Astrocyte of the cerebellum (primary cell): ENCODE results near the gene PRG2.
A peak's percentile ranks its signal among the peaks of the same experiment; 100 is the strongest.

Experiments
- DNase-seq: peaks from one replicate; pipeline ENCODE4 v3.0.0-alpha.2; 2011; ENCODE audit warnings: low read depth
- H3K4me3 ChIP-seq: 2 replicates; pipeline ENCODE4 v1.5.1; 2011; ENCODE audit warnings: mild to moderate bottlenecking, low read depth, low read length, moderate library complexity
- CTCF ChIP-seq: IDR thresholded peaks from 2 replicates; pipeline ENCODE4 v1.5.1; 2012; ENCODE audit warnings: low read length, low read depth, moderate library complexity, mild to moderate bottlenecking; ENCODE audit errors: missing control alignments
- in situ Hi-C: cut with HindIII; loops from 2 replicates; pipeline ENCODE4 v1.10.0; 2017; ENCODE audit warnings: low sequenced_read_pairs

PRG2 gene

GRCh38 chr11:57410287-57410686 is 19.8 kb upstream of the PRG2 start:
- no peak overlapping the region for H3K4me3 ChIP-seq
- TF ChIP-seq CTCF, result no peak
- DNase-seq, result peak; percentile 53
- in situ Hi-C loops, result no loop called here

- no peak for TF ChIP-seq CTCF
- DNase-seq, result no peak
- in situ Hi-C loops, result no loop called here
- H3K4me3 ChIP-seq, result no peak overlapping the region
Observed at GRCh38 chr11:57409321-57410100, 19.1 kb upstream of the PRG2 start.

- no peak for DNase-seq
- no peak for TF ChIP-seq CTCF
- in situ Hi-C loops, result no loop called here
- no peak overlapping the region for H3K4me3 ChIP-seq
Observed at GRCh38 chr11:57408771-57409170, 18.3 kb upstream of the PRG2 start.

- TF ChIP-seq CTCF, result no peak
- DNase-seq, result no peak
- no peak overlapping the region for H3K4me3 ChIP-seq
- in situ Hi-C loops, result no loop called here
Observed at GRCh38 chr11:57407941-57408475, 17.6 kb upstream of the PRG2 start.

GRCh38 chr11:57407010-57407920 is 16.8 kb upstream of the PRG2 start:
- TF ChIP-seq CTCF, result no peak
- in situ Hi-C loops, result no loop called here
- no peak overlapping the region for H3K4me3 ChIP-seq
- no peak for DNase-seq

GRCh38 chr11:57406337-57406904 is 16.0 kb upstream of the PRG2 start:
- no peak overlapping the region for H3K4me3 ChIP-seq
- TF ChIP-seq CTCF, result no peak
- in situ Hi-C loops, result no loop called here
- no peak for DNase-seq
